NCI-H146 (cell line): Measurements from ENCODE around the gene SLIT3.

Experiments
- DNase-seq: peaks from one replicate; lab custom pipeline; 2025; lab: John Stamatoyannopoulos, UW

The SLIT3 gene

GRCh38 chr5:169104937-169105494 is 195.9 kb downstream of the SLIT3 start:
- DNase-seq: no peak

- DNase-seq: no peak
Measured at GRCh38 chr5:169103586-169104181, 197.3 kb downstream of the SLIT3 start.

GRCh38 chr5:169101966-169102365 is 199.0 kb downstream of the SLIT3 start:
- no peak for DNase-seq

GRCh38 chr5:169100735-169101075 is 200.2 kb downstream of the SLIT3 start:
- DNase-seq: no peak

GRCh38 chr5:169099801-169100734 is 200.9 kb downstream of the SLIT3 start:
- DNase-seq: no peak

GRCh38 chr5:169098331-169099121 is 202.4 kb downstream of the SLIT3 start:
- no peak for DNase-seq

GRCh38 chr5:169097374-169098326 is 203.3 kb downstream of the SLIT3 start:
- DNase-seq: no peak

- DNase-seq: no peak
Measured at GRCh38 chr5:169095976-169096375, 205.0 kb downstream of the SLIT3 start.

- DNase-seq: no peak
Measured at GRCh38 chr5:169095410-169095960, 205.5 kb downstream of the SLIT3 start.

GRCh38 chr5:169094586-169095409 is 206.1 kb downstream of the SLIT3 start:
- no peak for DNase-seq

- no peak for DNase-seq
Measured at GRCh38 chr5:169091396-169091980, 209.5 kb downstream of the SLIT3 start.

GRCh38 chr5:169089343-169089742 is 211.6 kb downstream of the SLIT3 start:
- DNase-seq: no peak

GRCh38 chr5:169088028-169088725 is 212.8 kb downstream of the SLIT3 start:
- DNase-seq: no peak

GRCh38 chr5:169085636-169086035 is 215.3 kb downstream of the SLIT3 start:
- DNase-seq: no peak

GRCh38 chr5:169085212-169085611 is 215.7 kb downstream of the SLIT3 start:
- no peak for DNase-seq

GRCh38 chr5:169084775-169085174 is 216.2 kb downstream of the SLIT3 start:
- DNase-seq: no peak

- DNase-seq: no peak
Measured at GRCh38 chr5:169083394-169084018, 217.4 kb downstream of the SLIT3 start.

- no peak for DNase-seq
Measured at GRCh38 chr5:169081000-169081724, 219.8 kb downstream of the SLIT3 start.
